Medulla oblongata (tissue), 1 donor: Measurements from ENCODE around the gene MARK3.
"Not testable (repeated sequence)": the region's sequence is repeated elsewhere in the genome, so short reads cannot be mapped to it uniquely, and the experiment has no call there.

Source experiments
- DNase-seq: peaks from one replicate; pipeline ENCODE4 v3.0.0-alpha.2; 2015; ENCODE audit errors: extremely low spot score

MARK3 gene

GRCh38 chr14:103525430-103526246 lies 140.4 kb downstream of the MARK3 start:
- DNase-seq: not testable (repeated sequence)

DNA sequence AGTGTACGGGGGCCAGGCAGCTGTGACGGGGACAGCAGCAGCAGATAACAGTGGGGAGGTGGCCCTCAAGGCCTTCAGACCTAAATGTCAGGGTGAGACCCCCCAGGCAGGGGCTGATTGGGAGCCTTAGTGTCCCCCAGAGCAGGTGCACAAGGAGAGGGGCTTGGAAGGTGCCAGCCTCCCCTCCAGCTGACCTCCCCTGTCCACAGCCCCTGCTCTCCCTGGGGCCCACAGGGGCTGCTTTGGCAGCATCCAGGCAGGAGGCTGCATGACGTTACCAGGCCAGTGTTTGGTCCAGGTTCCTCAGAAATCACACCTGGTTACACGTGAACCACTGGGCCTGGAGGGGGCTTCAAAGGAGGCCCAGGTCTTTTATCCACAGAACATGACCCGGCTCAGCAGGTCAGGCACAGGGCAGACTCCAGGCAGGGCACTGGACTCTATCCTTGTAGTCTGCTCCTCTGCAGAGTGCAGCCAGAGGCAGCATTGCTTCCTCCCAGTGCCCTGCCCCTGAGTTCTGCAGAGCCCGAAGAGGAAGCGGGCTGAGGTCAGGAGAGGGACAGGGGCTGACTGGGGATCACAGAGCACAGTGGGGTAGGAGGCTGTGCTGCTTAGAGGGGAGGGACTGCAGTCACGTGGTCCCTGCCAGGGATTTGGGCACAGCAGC lies 141.2 kb downstream of the MARK3 start:
- no peak for DNase-seq

GRCh38 chr14:103526914-103527248 lies 141.7 kb downstream of the MARK3 start:
- DNase-seq: no peak

DNA sequence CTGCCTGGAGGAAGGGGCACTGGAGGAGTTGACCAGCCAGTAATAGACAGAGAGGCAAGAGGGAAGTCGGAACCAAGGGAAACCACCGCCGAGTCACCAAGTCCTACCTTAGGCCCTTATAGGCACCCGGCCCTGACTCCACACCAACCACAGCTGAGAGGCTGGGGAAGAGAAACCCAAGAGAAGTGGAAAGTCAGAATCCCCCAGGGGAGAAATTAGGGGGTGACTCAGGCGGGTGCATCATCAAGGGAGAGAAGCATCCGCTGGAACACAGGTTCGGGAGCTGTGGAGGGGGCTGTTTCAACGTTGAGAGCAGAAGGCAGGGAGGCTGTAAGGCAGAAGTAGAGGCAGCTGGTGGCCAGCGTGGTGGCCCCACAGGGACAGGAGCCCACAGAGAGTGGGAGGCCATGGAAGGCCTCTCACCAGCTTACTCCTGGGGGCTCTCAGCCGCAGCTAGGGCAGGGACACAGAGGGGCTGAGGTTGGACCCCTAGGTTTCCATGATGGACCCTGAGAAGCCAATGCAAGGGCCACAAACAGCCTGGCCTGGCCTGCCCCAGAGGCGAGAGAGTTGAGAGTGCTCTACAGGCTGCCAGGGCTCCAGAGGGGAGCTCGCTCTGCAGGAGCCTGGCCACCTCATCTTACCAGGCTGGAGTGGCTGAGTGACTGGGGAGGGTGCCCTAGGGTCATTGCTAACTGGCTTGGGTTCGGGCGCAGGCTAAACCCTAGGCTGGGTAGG lies 142.4 kb downstream of the MARK3 start:
- no peak for DNase-seq

DNA sequence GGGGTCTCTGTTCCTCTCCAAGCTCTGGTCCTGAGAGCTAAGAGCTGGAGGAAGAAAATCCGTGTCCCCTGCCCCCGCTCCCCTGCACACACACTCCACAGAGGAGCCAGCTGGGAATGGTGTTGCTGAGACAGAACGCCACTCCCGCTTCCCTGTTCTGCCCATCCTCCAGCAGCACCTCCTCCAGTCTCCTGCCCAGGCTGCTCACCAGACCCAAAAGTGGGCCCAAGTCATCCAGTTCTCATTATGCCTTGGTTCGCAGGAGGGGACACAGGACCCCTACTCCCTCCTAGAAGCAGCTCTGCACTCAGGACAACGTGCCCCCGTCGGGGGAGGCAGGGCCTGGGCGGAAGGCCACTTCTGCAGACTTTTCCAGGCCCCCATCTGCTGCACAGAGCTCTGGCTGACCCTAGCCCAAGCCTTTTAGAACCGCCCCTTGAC lies 143.0 kb downstream of the MARK3 start:
- no peak for DNase-seq

GRCh38 chr14:103528587-103529382 lies 143.6 kb downstream of the MARK3 start, which contains the start of gene TRMT61A:
Gene TRMT61A, plus strand, starts transcription at chr14:103529196. Its CDS starts 783 bp downstream, at chr14:103529979.
- DNase-seq: peak; percentile 94

GRCh38 chr14:103529383-103530365 lies 144.5 kb downstream of the MARK3 start:
- no peak for DNase-seq

DNA sequence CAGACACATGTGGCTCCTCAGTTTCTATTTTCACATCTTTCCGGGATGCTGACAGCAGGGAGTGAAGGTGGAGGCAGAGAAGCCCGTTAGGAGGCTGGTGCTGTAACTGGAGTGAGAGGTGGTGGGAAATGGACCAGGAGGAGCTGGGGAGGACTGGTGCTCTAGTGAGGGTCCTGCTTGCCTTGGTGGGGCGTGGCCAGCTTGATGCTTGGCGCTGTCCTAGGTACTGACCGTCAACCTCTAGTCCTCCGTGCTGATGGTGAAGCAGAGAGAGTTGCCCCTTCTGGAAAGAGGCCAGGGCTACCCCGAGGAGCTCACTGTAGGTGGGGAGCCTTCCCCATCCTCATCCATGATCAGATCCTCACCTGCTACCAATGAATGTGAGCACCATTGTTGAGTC lies 145.2 kb downstream of the MARK3 start:
- no peak for DNase-seq

GRCh38 chr14:103530831-103531230 lies 145.6 kb downstream of the MARK3 start:
- DNase-seq: no peak

- no peak for DNase-seq
Observed at GRCh38 chr14:103531421-103532215, 146.4 kb downstream of the MARK3 start.

DNA sequence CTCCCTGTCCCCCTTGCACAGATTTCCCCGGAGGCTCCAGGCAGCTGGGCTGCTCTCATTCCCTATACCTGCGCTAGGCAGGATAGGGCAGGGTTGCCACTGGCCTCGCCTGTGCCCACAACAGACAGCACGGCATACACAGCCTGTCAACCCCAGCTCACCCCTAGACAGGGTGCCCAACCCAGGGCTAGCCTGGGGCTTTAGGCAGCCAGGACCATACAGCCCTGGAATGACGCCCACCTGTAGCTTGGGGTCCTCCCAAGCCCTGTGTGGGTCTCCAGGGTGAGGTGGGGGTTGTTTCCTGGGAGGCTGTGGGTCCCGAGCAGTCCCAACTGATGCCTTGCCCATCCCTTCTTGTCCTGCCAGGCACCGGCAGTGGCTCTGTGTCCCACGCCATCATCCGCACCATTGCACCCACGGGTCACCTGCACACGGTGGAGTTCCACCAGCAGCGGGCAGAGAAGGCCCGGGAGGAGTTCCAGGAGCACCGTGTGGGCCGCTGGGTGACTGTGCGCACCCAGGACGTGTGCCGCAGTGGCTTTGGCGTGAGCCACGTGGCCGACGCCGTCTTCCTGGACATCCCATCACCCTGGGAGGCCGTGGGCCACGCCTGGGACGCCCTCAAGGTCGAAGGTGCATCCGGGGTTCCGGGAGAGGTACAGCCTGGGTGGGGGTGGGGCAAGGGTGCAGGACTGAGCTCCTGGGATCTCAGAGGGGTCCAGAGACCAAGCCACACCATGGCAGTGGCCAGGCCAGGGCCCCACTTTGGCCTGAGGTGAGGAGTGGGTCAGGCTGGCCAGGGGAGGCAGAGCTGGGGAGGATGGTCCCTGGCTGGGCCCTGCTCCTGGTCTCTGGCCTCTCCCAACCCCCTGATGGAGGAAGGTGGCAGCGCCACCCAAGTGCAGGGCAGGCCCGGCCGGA lies 147.3 kb downstream of the MARK3 start:
- DNase-seq: no peak

GRCh38 chr14:103533137-103533998 lies 148.2 kb downstream of the MARK3 start:
- no peak for DNase-seq

DNA sequence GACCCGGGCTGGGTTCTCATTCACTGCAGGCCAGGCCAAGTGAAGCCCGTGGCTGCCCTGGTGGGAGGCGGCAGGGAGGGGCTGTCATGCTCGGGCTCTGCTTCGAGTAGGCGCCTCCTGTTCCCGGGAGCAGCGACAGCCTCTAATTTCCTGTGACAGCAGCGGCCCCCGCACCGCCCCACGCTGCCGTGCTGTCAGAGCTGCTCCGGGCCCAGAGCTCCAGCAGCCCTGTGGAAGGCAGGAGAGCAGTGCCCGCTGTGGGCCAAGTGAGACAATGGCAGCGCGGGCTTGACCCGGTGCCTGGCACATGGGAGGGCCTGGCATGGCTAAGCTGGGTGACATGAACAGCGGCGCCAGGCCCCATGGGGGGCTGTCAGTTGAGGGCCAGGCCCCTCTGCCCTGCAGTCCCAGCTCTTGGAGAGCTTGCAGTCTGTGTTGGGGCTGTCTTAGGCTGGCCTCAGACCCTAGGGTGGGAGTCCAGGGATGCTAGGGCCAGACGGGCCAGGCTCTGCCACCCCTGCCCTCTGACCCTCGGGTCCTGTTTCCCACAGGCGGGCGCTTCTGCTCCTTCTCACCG lies 148.9 kb downstream of the MARK3 start:
- peak; percentile 18 for DNase-seq

DNA sequence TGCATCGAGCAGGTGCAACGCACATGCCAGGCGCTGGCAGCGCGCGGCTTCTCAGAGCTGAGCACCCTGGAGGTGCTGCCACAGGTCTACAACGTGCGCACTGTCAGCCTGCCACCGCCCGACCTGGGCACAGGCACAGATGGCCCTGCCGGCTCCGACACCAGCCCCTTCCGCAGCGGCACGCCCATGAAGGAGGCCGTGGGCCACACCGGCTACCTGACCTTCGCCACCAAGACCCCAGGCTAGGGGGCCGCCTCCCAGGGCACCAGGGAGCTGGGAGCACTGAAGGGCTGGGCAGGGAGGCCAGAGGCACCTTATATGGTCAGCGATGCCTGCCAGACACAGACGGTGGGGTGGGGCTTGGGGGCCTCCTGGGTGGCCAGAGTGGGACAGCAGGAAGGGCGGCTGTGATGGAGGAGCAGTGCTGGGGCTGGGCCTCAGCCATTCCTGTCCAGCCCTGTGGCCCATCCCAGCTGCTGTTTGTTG lies 149.4 kb downstream of the MARK3 start:
- DNase-seq: no peak

- peak; percentile 46 for DNase-seq
Observed at GRCh38 chr14:103535081-103535890, 150.1 kb downstream of the MARK3 start.

DNA sequence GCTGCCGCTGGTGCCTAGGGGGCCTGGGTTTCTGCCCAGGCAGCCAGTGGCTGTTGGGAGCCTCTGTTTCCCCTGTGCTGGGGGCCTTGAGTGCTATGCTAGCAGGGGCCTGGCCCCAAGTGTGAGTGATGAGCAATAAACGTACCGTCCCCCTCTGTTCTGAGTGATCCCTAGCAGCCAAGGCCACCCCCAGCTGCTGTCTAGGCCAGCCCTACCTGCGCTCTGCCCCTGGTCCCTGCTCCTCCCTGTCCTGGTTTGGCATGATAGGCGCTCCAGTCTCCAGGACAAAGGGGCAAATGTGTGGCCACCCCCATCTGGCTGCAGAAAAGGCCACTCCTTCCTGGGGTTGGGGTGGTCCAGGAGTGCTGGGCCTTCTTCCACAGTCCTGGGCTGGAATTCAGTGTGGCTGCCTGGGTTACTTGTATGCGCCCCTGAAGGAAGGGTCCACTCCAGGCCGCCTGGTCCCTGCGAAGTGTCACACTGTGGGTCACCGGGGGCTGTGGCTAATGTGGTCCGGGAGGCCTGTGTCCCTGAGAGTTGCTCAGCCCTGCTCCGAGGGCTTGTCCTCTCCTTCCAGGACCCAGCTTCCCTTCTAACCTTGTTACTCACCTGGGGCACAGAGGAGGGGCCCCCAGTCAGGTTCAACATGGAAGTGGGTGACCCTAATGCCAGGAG lies 150.8 kb downstream of the MARK3 start:
- DNase-seq: no peak
